Measurements from ENCODE around the gene NSUN7. TPM values are rescaled to one million over a fixed set of nuclear protein-coding genes. Genes with fewer than 3 reads are reported as not detected.

Gene NSUN7
- total RNA-seq, 1 donor from 2014 or later, result 5.0 TPM

DNA sequence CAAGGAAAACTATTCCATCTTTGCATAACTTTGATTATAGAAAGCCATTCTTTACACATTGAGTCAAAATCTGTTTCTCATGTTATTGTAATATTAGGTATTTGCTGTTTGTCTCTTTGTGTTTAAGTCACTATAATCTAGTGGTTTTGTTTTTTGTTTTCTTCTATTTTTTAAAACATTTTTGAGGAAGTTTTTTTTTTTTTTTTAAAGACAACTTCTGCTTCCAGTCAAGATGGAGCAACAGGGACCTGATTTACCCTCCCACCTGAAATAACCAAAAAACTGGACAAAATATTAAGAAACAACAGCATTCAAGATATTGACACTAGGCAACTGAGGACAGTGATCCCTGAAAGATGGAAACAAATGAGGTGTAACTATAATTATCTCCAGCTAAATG is 18.4 kb upstream of the NSUN7 start:
- no peak overlapping the region for H3K27ac ChIP-seq
- intact Hi-C loops (cut with DNase I), result loop anchor here (10.0 kb wide), 1 partner anchor 483 kb away; the partner anchor contains the start of gene APBB2

DNA sequence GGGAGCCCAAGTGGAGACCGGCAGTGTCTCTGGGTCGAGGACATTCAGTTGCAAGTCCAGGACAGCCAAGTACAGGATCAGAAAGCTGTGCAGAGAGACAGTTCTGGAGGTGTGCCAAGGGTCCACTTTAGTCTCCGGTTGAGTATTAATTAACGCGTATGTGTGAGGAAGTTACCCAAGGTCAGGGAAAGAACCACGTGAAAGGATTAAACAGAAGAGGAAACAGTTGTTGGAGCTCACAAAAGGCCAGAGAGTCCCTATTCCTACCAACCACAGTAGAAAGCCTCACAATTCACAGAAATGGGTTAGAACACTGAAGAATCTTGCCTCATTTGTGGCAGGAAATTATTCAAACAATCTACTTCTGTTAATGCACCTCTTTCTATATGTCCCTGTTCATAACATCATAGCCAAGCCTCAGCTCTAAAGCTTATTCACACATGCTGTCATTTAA is 17.9 kb upstream of the NSUN7 start:
- TF ChIP-seq, protein P1, sequence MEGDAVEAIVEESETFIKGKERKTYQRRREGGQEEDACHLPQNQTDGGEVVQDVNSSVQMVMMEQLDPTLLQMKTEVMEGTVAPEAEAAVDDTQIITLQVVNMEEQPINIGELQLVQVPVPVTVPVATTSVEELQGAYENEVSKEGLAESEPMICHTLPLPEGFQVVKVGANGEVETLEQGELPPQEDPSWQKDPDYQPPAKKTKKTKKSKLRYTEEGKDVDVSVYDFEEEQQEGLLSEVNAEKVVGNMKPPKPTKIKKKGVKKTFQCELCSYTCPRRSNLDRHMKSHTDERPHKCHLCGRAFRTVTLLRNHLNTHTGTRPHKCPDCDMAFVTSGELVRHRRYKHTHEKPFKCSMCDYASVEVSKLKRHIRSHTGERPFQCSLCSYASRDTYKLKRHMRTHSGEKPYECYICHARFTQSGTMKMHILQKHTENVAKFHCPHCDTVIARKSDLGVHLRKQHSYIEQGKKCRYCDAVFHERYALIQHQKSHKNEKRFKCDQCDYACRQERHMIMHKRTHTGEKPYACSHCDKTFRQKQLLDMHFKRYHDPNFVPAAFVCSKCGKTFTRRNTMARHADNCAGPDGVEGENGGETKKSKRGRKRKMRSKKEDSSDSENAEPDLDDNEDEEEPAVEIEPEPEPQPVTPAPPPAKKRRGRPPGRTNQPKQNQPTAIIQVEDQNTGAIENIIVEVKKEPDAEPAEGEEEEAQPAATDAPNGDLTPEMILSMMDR (IDR thresholded peaks at IDR 0.05), result no peak
- DNase-seq (ENCODE audit: low spot score in 2 of 2), result no peak
- intact Hi-C loops (cut with DNase I), result loop anchor here (10.0 kb wide), 1 partner anchor 483 kb away; the partner anchor contains the start of gene APBB2
- no peaks in the 10 kb centered on the region for H3K36me3 ChIP-seq
- no peaks in the 10 kb centered on the region for H3K4me1 ChIP-seq
- no peaks in the 10 kb centered on the region for H3K9me3 ChIP-seq
- no peaks in the 10 kb centered on the region for H3K27me3 ChIP-seq
- no peak overlapping the region for H3K4me3 ChIP-seq
- H3K27ac ChIP-seq, result no peak overlapping the region

More for the DNA sequence above, 18.4 kb upstream of the NSUN7 start:
- H3K27me3 ChIP-seq, result no peaks in the 10 kb centered on the region
- H3K36me3 ChIP-seq, result no peaks in the 10 kb centered on the region
- H3K4me1 ChIP-seq, result no peaks in the 10 kb centered on the region
- TF ChIP-seq, protein P1 (IDR thresholded peaks at IDR 0.05), result no peak
- DNase-seq (ENCODE audit: low spot score in 2 of 2), result no peak
- H3K4me3 ChIP-seq, result no peak overlapping the region
- no peaks in the 10 kb centered on the region for H3K9me3 ChIP-seq

DNA sequence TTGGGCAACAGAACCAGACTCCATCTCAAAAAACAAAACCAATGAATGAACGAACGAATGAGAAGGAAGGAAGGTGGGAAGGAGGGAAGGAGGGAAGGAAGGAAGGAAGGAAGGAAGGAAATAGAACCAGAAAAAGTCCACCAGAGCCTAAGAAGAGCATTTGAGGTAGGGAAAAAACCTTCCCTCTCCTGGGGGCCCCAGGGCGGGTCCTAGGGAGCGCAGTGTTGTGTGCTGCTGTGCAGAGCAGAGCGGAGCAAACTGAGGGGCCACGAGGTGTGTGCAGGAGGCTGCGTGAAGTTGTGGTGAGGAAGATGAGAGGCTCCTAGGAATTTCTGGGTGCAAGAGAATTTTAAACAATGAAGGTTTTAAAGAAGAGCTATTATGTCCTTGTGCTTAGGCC is 16.0 kb upstream of the NSUN7 start:
- no peak for DNase-seq (ENCODE audit: low spot score in 2 of 2)
- Histone ChIP-seq H3K9me3 (no peaks in the 10 kb centered on the region), H3K36me3 (no peaks in the 10 kb centered on the region), H3K27me3 (no peaks in the 10 kb centered on the region), H3K27ac (no peak overlapping the region), H3K4me1 (no peaks in the 10 kb centered on the region), H3K4me3 (no peak overlapping the region)
- intact Hi-C loops (cut with DNase I), result loop anchor here (10.0 kb wide), 1 partner anchor 481 kb away; the partner anchor contains the start of gene APBB2
- TF ChIP-seq, protein P1 (IDR thresholded peaks at IDR 0.05), result no peak

- no peak for DNase-seq (ENCODE audit: low spot score in 2 of 2)
- H3K27ac ChIP-seq, result no peak overlapping the region
- no peaks in the 10 kb centered on the region for H3K9me3 ChIP-seq
- H3K4me1 ChIP-seq, result no peaks in the 10 kb centered on the region
- intact Hi-C loops (cut with DNase I), result loop anchor here (10.0 kb wide), 1 partner anchor 480 kb away; the partner anchor contains the start of gene APBB2
- H3K4me3 ChIP-seq, result no peak overlapping the region
- H3K27me3 ChIP-seq, result no peaks in the 10 kb centered on the region
- TF ChIP-seq, protein P1 (IDR thresholded peaks at IDR 0.05), result no peak
- no peaks in the 10 kb centered on the region for H3K36me3 ChIP-seq
Observed at GRCh38 chr4:40734497-40734896, 15.3 kb upstream of the NSUN7 start.

GRCh38 chr4:40736910-40737309 is 12.8 kb upstream of the NSUN7 start:
- no peak for DNase-seq (ENCODE audit: low spot score in 2 of 2)
- no peaks in the 10 kb centered on the region for H3K9me3 ChIP-seq
- TF ChIP-seq, protein P1 (IDR thresholded peaks at IDR 0.05), result peak in 1 of 3 experiments; percentile 44
- intact Hi-C loops (cut with DNase I), result loop anchor here (2.0 to 10.0 kb wide), 2 partner anchors 160 to 478 kb away; partner anchors contain the start of gene APBB2
- H3K4me3 ChIP-seq, result no peak overlapping the region
- H3K27me3 ChIP-seq, result no peaks in the 10 kb centered on the region
- no peaks in the 10 kb centered on the region for H3K4me1 ChIP-seq
- no peak overlapping the region for H3K27ac ChIP-seq
- no peaks in the 10 kb centered on the region for H3K36me3 ChIP-seq

All from ascending aorta (tissue), 2 donors.